ENCODE results near the gene OR2T33. TPM values are rescaled to one million over a fixed set of nuclear protein-coding genes. Genes with fewer than 3 reads are reported as not detected.
A peak's percentile ranks its signal among the peaks of the same experiment; 100 is the strongest.
"Not testable (repeated sequence)": the region's sequence is repeated elsewhere in the genome, so short reads cannot be mapped to it uniquely, and the experiment has no call there.

Gene OR2T33
- total RNA-seq, 1 donor, result not detected

- H3K4me3 ChIP-seq (ENCODE audit: low read depth, low read length), result no peak overlapping the region
- DNase-seq (ENCODE audit: low read depth), result no peak
- TF ChIP-seq CTCF (IDR thresholded peaks at IDR 0.05; ENCODE audit: insufficient read depth, low read length), result no peak
These were observed 9.6 kb downstream of the OR2T33 start for GRCh38 chr1:248268178-248268577.

- DNase-seq (ENCODE audit: low read depth); H3K4me3 ChIP-seq (ENCODE audit: low read depth, low read length): not testable (repeated sequence)
These were observed 18.5 kb downstream of the OR2T33 start for GRCh38 chr1:248259309-248259708.

GRCh38 chr1:248243204-248243603 lies 34.6 kb downstream of the OR2T33 start:
- TF ChIP-seq CTCF (IDR thresholded peaks at IDR 0.05; ENCODE audit: insufficient read depth, low read length), result peak; percentile 57
- no peak overlapping the region for H3K4me3 ChIP-seq (ENCODE audit: low read depth, low read length)
- peak; percentile 14 for DNase-seq (ENCODE audit: low read depth)

- H3K4me3 ChIP-seq (ENCODE audit: low read depth, low read length), result no peak overlapping the region
- no peak for DNase-seq (ENCODE audit: low read depth)
- no peak for TF ChIP-seq CTCF (IDR thresholded peaks at IDR 0.05; ENCODE audit: insufficient read depth, low read length)
These were observed 38.3 kb downstream of the OR2T33 start for GRCh38 chr1:248239478-248239877.

GRCh38 chr1:248231117-248231516 lies 46.7 kb downstream of the OR2T33 start, which contains the start of gene OR2M4:
Gene OR2M4, plus strand, starts transcription at chr1:248231417. Its CDS starts 7,512 bp downstream, at chr1:248238929.
- H3K4me3 ChIP-seq (ENCODE audit: low read depth, low read length), result no peak within 1 kb of the TSS
- DNase-seq (ENCODE audit: low read depth), result no peak
- no peak for TF ChIP-seq CTCF (IDR thresholded peaks at IDR 0.05; ENCODE audit: insufficient read depth, low read length)

- no peak overlapping the region for H3K4me3 ChIP-seq (ENCODE audit: low read depth, low read length)
- no peak for DNase-seq (ENCODE audit: low read depth)
- no peak for TF ChIP-seq CTCF (IDR thresholded peaks at IDR 0.05; ENCODE audit: insufficient read depth, low read length)
These were observed 48.3 kb downstream of the OR2T33 start for GRCh38 chr1:248229360-248229908.

- no peak overlapping the region for H3K4me3 ChIP-seq (ENCODE audit: low read depth, low read length)
- no peak for DNase-seq (ENCODE audit: low read depth)
- TF ChIP-seq CTCF (IDR thresholded peaks at IDR 0.05; ENCODE audit: insufficient read depth, low read length), result no peak
These were observed 52.2 kb downstream of the OR2T33 start for GRCh38 chr1:248225537-248225936.

Other genes starting within 250 kb of the OR2T33 start
- not detected in 2 replicates for gene OR2L2, start 247.9 kb downstream of the OR2T33 start, total RNA-seq (ENCODE audit: low replicate concordance)
- gene OR2L3, start 231.1 kb downstream of the OR2T33 start, total RNA-seq (ENCODE audit: low replicate concordance), result not detected in 2 replicates
- not detected in 2 replicates for gene OR2L13, start 182.8 kb downstream of the OR2T33 start, total RNA-seq (ENCODE audit: low replicate concordance)
- not detected in 2 replicates for gene OR2M5, start 132.8 kb downstream of the OR2T33 start, total RNA-seq (ENCODE audit: low replicate concordance)
- gene OR2M2, start 103.2 kb downstream of the OR2T33 start, total RNA-seq (ENCODE audit: low replicate concordance), result not detected in 2 replicates
- gene OR2M3, start 80.7 kb downstream of the OR2T33 start, total RNA-seq (ENCODE audit: low replicate concordance), result under 0.01 TPM in 1 of 2 replicates, not detected in the other
- not detected in 2 replicates for gene OR2M4, start 46.6 kb downstream of the OR2T33 start, total RNA-seq (ENCODE audit: low replicate concordance)
- gene OR2T12, start 25.4 kb upstream of the OR2T33 start, total RNA-seq (ENCODE audit: low replicate concordance), result not detected in 2 replicates
- not detected in 2 replicates for gene OR2M7, start 46.6 kb upstream of the OR2T33 start, total RNA-seq (ENCODE audit: low replicate concordance)
- not detected in 2 replicates for gene OR14C36, start 70.8 kb upstream of the OR2T33 start, total RNA-seq (ENCODE audit: low replicate concordance)
- not detected in 2 replicates for gene OR2T4, start 83.7 kb upstream of the OR2T33 start, total RNA-seq (ENCODE audit: low replicate concordance)
- not detected in 2 replicates for gene OR2T6, start 97.8 kb upstream of the OR2T33 start, total RNA-seq (ENCODE audit: low replicate concordance)
- not detected in 2 replicates for gene OR2T1, start 125.1 kb upstream of the OR2T33 start, total RNA-seq (ENCODE audit: low replicate concordance)
- not detected in 2 replicates for gene OR2T2, start 167.7 kb upstream of the OR2T33 start, total RNA-seq (ENCODE audit: low replicate concordance)
- gene OR2T3, start 195.4 kb upstream of the OR2T33 start, total RNA-seq (ENCODE audit: low replicate concordance), result not detected in 2 replicates
- not detected in 2 replicates for gene OR2T5, start 210.6 kb upstream of the OR2T33 start, total RNA-seq (ENCODE audit: low replicate concordance)
- not detected in 2 replicates for gene OR2G6, start 230.1 kb upstream of the OR2T33 start, total RNA-seq (ENCODE audit: low replicate concordance)

All from fibroblast of the aortic adventitia (primary cell).